Measurements from ENCODE around the gene HOXB1.

HOXB1 gene

DNA sequence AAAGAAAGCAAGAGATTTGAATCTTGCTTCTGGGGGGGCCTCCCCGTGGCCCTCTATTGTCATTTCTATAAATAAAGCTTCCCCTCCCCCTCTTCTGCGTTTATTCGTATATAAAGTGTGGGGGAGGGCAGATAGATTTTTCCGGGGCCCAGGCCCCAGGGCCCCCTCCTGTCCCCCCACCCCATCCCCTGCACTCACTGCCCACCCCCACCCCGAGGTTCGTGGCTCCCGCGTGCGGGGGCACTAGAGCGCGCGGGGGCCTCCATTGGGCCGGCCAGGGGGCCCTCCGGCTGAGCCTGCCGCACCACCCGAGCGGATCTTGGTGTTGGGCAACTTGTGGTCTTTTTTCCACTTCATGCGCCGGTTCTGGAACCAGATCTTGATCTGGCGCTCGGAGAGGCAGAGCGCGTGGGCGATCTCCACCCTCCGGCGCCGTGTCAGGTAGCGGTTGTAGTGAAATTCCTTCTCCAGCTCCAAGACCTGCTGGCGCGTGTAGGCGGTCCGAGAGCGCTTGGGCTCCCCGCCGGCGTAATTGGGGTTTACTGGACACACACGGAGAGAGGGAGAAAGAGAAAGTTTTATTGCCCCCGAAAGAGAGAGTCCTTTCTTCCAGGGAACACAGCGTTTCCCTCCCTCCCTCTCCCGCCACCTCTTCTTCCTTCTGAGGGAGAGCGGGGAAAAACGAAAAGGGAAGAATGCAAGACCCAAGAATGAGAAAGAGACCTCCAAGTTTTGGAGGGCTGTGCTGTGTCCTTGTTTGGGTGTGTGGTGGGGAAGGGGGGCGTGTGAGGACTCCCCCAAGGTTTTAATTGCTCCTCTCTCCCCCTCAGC lies 45.9 kb upstream of the HOXB1 start:
- TF ChIP-seq, protein P1, sequence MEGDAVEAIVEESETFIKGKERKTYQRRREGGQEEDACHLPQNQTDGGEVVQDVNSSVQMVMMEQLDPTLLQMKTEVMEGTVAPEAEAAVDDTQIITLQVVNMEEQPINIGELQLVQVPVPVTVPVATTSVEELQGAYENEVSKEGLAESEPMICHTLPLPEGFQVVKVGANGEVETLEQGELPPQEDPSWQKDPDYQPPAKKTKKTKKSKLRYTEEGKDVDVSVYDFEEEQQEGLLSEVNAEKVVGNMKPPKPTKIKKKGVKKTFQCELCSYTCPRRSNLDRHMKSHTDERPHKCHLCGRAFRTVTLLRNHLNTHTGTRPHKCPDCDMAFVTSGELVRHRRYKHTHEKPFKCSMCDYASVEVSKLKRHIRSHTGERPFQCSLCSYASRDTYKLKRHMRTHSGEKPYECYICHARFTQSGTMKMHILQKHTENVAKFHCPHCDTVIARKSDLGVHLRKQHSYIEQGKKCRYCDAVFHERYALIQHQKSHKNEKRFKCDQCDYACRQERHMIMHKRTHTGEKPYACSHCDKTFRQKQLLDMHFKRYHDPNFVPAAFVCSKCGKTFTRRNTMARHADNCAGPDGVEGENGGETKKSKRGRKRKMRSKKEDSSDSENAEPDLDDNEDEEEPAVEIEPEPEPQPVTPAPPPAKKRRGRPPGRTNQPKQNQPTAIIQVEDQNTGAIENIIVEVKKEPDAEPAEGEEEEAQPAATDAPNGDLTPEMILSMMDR (IDR thresholded peaks at IDR 0.05; ENCODE audit: low read depth, low read length) = no peak
- DNase-seq (ENCODE audit: extremely low read depth, low read depth) = no peak

DNA sequence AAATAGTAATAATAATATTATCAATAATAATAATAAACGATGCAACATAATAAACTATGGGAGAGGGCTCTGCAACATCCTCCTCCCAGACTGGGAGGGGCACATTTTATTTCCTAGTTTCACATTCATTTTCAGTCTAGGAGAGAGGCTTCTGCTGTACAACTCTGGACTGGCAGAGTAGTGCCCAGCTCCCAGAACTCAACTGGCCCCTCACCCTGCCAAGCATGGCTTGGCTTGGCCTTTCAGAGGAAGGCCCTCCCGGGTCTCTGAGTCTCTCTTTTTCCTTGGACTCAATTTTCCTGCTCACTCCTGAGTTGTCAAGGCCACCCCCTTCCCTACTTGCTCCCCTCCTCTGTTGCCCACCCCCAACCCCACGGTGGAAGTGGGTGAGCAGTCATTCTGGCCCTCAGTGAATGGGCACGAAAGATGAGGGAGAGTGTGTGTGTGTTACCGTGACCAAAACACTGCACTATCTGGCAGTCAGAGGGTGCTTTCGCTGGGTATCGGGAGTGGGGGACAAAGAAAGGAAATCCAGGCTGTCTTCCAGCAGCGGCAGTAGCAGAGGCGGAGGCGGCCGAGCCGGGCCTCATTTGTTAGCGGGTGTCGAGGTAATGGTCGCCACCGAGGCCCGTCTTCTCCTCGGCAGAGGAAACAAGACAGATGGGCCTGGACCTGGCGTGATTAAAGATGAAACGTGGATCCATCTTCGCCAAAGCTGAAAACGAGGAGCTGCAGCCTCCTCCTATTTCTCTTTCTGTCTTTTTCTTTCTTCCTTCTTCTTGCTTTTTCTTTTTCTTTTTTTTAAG lies 45.1 kb upstream of the HOXB1 start:
- TF ChIP-seq, protein P1 (IDR thresholded peaks at IDR 0.05; ENCODE audit: low read depth, low read length) = no peak
- DNase-seq (ENCODE audit: extremely low read depth, low read depth) = no peak

DNA sequence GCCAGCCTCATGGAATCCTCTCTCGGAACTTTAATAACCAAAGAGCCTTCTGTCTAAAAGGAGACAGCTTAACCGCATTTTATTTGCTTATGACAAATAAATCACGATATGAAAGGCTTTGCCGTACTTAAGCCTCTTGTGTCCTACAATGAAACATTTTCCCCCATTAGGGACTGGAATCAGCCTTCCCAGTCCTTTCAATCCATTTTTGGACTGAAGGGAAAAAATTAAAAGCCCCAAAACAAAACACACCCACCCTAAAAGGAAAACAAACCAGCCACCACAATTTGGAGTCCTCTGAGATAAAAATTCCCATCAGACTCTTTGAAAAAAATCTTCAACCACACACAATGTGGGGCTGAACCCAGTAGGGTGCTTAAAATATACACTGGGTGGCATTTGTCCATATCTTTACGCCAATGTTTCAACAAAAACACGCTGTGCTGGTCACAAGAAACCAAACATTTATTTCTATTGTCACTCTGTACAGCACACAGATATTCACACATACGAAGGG lies 44.3 kb upstream of the HOXB1 start:
- DNase-seq (ENCODE audit: extremely low read depth, low read depth) = no peak
- TF ChIP-seq, protein P1 (IDR thresholded peaks at IDR 0.05; ENCODE audit: low read depth, low read length) = no peak

DNA sequence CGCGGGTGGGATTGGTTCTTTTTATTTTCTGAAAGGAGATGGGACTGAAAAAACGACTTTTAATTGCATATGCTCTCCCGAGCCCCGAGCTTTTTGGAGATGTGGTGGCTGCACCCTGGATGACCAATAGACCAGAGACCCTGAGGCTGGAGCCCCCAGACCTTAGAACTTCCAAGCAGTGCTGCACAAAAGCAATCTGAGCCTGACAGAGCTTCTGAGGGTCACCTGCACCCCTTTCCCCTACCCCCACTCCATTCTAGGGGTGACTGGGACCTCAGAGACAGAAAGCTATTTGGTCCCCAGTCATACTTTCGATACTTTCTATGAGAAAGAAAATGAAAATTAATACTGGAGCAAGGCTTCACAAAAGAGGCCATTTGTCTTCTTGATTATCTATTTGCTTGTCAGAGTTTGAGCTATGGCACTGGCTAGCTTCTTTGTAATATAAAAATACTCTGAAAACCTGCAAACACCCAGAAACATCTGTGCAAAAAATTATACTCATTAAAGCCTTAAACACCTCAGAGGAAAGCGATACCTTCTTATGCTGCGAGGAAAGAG lies 43.8 kb upstream of the HOXB1 start:
- TF ChIP-seq, protein P1 (IDR thresholded peaks at IDR 0.05; ENCODE audit: low read depth, low read length) = no peak

DNA sequence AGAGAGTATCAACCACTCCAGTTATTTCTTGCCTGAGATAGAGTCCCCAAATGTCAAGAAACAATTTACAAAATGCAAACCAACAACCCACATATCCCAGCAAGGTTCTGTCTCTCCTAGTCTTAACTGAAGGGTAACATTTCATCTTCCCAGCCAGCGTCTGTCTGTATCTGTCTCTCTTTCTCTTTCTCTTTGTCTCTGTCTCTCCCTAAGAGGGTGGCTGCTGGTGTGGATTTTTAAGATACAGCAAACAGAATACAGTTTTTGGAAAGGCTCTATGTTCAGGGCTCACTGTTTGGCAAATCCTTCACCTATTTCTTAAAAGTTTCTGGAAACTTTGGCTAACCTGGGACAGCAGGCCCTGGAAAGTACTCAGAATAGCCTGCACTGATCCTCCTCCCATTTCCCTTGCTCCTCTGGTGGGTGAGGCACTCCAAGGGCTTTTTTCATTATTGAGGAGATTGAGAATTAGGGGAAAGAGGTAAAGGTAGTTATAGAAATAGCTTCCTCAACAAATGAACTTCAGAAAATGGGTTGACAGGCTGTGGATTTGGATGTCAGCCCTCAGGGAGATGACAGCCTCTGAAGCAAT lies 41.1 kb upstream of the HOXB1 start:
- TF ChIP-seq, protein P1 (IDR thresholded peaks at IDR 0.05; ENCODE audit: low read depth, low read length) = no peak
- DNase-seq (ENCODE audit: extremely low read depth, low read depth) = no peak

More for the DNA sequence above, 43.8 kb upstream of the HOXB1 start:
- DNase-seq (ENCODE audit: extremely low read depth, low read depth) = no peak

DNA sequence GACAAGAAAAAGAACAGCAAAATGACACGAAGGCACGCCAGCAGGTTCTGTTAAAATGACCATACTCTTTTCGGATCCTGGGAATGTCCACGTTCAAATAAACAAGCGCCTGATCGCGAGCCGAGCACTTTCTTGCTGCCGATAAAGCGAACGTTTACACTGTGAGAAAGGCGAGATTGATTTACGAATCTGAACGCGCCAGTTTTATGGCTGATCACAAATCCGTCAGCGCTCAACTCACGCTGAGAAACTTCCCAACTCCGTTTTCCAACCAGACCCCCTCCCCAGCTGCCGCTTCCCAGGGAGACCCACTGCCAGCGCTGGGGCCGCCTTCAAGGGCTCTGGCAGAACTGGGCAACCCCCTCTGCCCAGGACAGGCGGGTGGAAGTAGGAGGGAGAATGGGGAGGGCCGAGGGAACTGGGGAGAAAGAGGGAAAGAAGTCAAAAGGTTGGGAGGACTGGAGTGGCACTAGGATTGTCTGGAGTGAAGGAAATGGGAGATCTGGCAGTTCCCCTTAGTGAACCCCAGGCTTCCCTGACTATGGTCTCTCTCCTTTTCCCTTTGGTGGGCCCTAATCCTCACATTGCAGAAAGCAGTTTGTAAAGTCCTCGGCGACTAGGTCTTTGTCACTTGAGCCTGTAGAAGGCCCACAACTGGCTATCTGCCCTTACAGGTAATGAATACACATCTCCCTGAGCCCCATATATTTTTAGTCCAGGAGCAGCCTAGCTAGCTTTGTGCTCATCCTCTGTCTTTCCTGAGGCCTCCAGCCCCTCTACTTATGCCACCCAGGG lies 40.4 kb upstream of the HOXB1 start:
- DNase-seq (ENCODE audit: extremely low read depth, low read depth) = no peak

More for the DNA sequence above, 40.4 kb upstream of the HOXB1 start:
- TF ChIP-seq, protein P1 (IDR thresholded peaks at IDR 0.05; ENCODE audit: low read depth, low read length) = no peak

All from AG09319 (cell line).